Posterior cingulate gyrus (tissue), 11 donors: ENCODE data around the gene GPC6.

ENCODE experiments used
- DNase-seq, 10 donors: peaks; one replicate each; pipeline versions ENCODE4 v3.0.0 to v3.0.0-alpha.2; 2020 to 2021; ENCODE audit warnings: mixed read lengths in 3 of 10
- intact Hi-C: fragments of 100-400 bp; cut with DNase I; formaldehyde crosslinking; loops from one replicate; pipeline ENCODE4 v1.15.1; 2023

The GPC6 gene

DNA sequence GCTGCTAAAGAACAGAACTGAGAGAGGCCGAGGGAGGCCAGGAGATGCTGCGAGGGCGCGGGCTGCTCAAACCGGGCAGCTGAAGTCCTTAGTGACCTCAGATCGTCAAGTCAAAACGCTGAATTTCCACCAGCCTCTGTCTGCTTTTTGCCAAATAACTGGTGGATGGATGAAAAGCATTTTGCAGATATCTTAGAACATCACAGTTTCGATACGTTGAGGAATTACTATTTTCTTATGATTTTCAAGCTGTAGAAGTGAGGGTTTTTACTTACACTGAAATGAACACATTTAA, 2.0 kb downstream of the GPC6 start:
- intact Hi-C loops = no loop called here

GRCh38 chr13:93230261-93230855, 3.8 kb downstream of the GPC6 start:
- intact Hi-C loops = no loop called here
- DNase-seq = no peak

More for the DNA sequence above, 2.0 kb downstream of the GPC6 start:
- DNase-seq = no peak

DNA sequence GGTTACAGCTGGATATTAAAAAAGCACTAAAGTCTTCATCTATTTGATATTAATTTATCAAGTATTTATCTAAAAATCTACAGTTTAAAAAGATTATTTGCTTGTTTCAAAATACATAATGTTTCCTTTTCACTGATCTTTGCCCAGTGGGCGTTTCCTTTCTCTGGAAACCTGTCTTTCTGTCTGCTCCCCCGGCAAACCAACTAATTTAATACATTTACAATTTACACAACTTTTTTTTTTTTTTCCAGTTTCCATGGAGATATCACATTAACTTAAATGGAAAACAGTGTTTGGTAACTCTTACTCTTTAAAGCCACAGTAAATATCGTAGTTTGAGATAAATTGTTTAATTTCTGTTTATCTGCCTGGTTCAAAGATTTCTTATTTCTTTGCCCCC, 5.3 kb downstream of the GPC6 start:
- no peak for DNase-seq
- intact Hi-C loops = no loop called here

- intact Hi-C loops = no loop called here
- no peak for DNase-seq
Observed at GRCh38 chr13:93233997-93234416, 7.4 kb downstream of the GPC6 start.

DNA sequence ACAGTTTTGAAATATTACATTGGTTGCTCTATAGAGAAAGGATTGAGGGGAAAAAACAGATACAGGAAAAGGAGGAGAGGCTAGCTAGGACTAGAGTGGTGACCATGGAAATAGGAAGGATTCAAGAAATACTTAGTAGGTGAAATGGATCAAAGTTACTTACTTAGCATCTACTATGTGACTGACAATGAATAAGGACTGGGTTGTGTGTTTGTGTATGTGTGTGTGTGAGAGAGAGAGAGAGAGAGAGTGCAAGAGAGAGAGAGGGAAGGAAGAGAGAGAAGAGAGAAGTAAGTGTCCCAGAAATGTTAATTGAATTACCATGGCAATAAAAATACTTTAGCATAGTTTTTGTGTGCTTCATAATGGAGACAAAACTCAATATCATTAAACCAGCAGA, 7.9 kb downstream of the GPC6 start:
- intact Hi-C loops = no loop called here
- no peak for DNase-seq

- no peak for DNase-seq
- intact Hi-C loops = no loop called here
Observed at GRCh38 chr13:93235258-93236015, 8.8 kb downstream of the GPC6 start.

GRCh38 chr13:93238711-93239110, 12.1 kb downstream of the GPC6 start:
- no peak for DNase-seq
- intact Hi-C loops = no loop called here

- DNase-seq = peak in 1 of 10 donors; percentile 52
- intact Hi-C loops = no loop called here
Observed at GRCh38 chr13:93243375-93244063, 16.9 kb downstream of the GPC6 start.

GRCh38 chr13:93244141-93244917, 17.7 kb downstream of the GPC6 start:
- intact Hi-C loops = no loop called here
- DNase-seq = peak in 6 of 10 donors; percentile 26 to 85 (median 64)

DNA sequence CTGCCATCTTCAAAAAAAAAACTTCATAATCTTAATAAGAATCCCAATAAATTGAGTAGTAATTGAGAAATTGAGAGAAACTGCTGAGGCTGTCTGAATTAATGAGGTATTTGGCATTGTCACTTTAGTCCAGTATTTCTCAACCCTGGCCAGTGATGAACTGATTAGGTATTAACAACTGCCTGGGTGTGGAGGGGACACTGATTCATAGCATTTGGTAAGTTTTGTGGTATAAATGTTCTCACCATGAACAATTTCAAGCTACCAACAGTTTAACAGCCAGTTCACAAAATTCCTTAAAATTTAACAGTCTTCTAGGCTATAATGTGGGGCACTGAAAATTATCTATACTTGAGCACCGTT, 18.3 kb downstream of the GPC6 start:
- intact Hi-C loops = no loop called here
- DNase-seq = no peak

DNA sequence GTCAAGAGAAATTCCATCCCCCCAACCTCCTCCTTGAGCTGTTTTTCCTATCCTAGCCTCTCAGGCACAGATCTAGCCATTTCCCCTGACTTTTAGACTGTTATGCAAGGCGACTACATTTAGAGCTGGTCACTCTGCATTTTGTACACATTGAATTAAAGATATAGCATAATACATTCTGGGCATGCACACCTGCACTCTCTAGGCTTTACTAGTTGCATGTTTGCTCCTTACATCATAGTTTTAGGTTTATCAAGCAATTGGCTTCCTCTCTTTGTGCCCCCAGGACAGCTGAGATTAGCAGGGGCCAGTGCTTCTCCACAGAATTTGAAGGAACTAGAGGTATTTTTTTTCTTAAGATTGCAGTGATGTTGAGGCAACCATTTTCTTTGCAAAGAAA, 19.5 kb downstream of the GPC6 start:
- no peak for DNase-seq

GRCh38 chr13:93248627-93249047, 22.0 kb downstream of the GPC6 start:
- DNase-seq = peak in 2 of 10 donors; percentile 55 to 62
- intact Hi-C loops = no loop called here

More for the DNA sequence above, 19.5 kb downstream of the GPC6 start:
- intact Hi-C loops = no loop called here

DNA sequence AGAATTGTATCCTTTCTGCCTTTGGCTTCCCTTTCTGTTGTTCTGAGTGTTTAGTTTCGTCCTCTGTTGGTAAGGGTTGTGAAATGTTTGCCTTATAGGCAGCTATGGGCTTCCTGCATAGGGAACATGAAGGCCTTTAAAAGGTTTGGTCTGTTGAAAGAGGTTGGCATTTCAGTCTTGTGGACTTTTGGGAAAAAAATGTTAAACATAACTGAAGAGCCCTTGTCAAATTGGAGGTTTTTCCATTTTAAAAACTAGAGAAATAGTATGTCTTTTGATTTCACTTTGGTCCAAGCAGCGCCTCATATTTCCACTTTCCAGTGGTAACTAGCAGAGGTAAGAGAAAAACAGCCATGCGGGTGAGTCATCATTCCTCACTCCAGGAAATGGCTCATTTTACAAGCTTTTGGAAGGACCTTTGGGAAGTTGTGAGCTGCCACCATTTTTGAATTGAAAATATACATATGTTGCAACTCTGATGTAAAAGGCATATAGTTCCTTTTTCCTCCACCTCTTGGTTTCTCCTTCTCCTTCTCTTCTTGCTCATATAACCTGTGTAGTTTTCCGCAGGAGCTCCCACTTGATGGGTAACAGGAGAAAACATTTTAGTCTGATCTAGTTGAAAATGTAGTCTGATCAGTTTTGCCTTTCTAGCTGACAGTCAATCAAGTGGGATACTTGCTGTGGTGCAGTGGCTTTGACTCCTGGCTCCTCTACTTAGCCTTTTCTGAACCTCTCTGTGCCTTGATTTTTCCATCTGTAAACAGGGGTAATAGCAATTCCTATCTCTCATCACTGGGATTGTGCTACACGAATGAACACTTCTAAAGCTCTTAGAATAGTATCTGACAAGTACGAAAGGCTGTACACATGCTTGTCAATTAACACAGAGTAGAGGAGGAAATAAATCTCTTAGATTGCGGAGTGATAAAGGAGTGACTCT, 23.0 kb downstream of the GPC6 start:
- no peak for DNase-seq
- intact Hi-C loops = no loop called here

DNA sequence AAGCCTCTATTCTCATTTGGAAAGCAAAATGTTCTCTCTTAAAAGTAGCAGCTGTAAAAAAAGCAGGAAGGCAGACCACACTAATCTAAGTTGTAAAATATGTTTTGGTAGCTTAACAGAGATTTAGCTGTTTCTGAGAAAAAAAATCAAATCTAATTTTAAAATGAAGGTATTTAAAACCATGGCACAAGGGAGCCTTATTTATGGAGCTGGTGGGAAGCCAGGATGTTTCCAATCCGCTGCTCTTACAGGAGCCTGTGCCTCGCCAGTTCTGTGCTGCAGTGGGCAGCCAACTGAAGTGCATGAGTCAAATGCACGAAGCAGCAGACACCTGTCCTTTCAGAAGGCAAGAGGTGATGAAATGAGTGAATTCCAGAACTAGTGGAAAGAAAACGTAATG, 28.2 kb downstream of the GPC6 start:
- DNase-seq = peak in 7 of 10 donors; percentile 26 to 94 (median 64)
- intact Hi-C loops = no loop called here

GRCh38 chr13:93256998-93257397, 30.4 kb downstream of the GPC6 start:
- intact Hi-C loops = no loop called here
- DNase-seq = no peak

DNA sequence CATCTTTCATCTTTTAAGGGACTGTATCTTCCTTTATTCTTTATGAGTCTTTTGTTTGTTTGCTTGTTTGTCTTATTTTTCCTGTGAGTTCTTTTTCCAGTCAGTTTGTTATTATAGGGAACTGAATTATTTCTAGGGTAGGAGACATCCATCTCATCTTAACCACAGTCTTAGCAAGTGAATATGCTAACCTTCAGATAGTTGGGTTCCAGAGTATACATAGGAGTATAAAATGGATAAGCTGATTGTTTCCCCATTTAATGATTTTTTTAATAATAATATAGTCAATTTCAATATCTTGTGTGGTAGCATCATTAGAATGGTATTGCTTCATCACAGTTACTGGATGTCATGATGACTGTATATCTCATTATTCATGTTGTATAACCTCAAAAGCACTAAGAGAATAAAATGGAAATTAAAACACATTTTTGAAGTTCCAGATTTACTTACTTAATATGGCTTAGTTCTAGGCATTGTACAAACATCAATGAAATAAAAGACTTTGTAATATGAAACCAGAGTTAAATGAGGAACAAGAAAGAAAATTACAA, 33.0 kb downstream of the GPC6 start:
- intact Hi-C loops = no loop called here
- DNase-seq = no peak

DNA sequence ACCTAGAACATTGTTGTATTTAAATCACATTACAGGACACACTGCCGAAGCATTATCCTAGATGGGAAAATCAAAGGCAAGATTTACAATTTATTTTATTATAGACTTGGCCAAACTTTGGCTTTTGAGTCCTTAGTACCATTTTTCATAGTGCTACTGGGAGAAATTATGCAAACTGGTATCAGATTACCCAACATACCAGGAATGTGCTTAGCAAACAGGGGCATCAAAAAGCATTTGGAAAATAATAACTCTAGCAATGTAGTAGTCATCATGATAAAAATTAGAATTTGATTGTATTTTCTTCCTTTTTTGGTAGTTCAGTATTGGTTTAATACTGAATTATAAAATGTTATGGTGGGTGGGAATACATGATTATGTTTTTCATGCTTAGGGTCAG, 34.0 kb downstream of the GPC6 start:
- DNase-seq = no peak
- intact Hi-C loops = no loop called here

DNA sequence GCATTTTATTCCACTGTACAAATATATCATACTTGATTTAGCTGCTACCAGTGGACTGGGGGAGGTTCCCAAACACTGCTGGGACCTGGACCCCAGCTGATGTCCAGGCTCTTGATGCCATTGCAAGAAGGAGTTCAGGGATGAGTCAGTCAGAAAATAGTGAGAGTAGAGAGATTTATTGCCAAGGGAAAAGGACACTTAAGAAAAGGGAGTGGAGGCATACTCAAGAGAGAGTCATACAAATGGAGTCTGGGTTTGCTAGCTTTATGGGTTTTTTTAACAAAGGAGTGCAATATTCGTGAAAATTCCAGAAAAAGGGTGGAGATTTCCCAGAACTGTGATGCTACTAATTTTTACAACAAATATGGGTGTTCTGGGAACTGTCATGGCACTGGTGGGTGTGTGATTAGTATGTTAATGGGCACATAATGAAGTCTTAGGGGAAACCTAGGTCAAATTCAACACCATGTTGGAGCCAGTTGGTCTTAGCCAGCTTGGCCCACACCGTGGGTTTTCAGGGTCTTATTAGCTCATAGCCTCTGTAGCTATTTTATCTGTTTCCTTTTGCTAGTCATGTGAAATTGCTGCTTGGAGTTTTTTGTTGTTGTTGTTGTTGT, 36.2 kb downstream of the GPC6 start:
- DNase-seq = no peak
- intact Hi-C loops = no loop called here

- DNase-seq = no peak
- intact Hi-C loops = no loop called here
Observed at GRCh38 chr13:93264876-93265275, 38.3 kb downstream of the GPC6 start.
